ENCODE measurements around the gene PTPRK. TPM values are rescaled to one million over a fixed set of nuclear protein-coding genes. Genes with fewer than 3 reads are reported as not detected.
A peak's percentile ranks its signal among the peaks of the same experiment; 100 is the strongest.

The PTPRK gene
- total and polyA plus RNA-seq, 4 donors: 12.1 to 61.2 (median 29.1) TPM

GRCh38 chr6:127933852-127934840 lies 586.3 kb downstream of the PTPRK start (continued):
- TF ChIP-seq ZBTB33 (IDR thresholded peaks at IDR 0.05) (no peak), GABPA (IDR thresholded peaks at IDR 0.05 in 1 of 2, conservative IDR thresholded peaks at IDR 0.05 in 1 of 2) (no peak), TAF1 (conservative IDR thresholded peaks at IDR 0.05) (no peak), SP1 (IDR thresholded peaks at IDR 0.05) (no peak), EGR1 (IDR thresholded peaks at IDR 0.05; ENCODE audit: low read depth in 2 of 2) (no peak)

- no peaks in the 10 kb centered on the region for H3K36me3 ChIP-seq (ENCODE audit: control insufficient read depth in 4 of 4, insufficient read depth in 3 of 4, low read depth in 1 of 4, low read length in 3 of 4)
- WGBS: 78% methylated on average over 1 of the region's 1 CpG
- H3K9me3 ChIP-seq (ENCODE audit: control insufficient read depth in 4 of 4, low read length in 3 of 4): peaks cover 6 to 9% (median 7%) of the 10 kb centered on the region in 4 donors
- peak overlapping the region in 1 of 3 donors; percentile 31 for H3K4me3 ChIP-seq (ENCODE audit: low read depth in 1 of 3, low read length in 3 of 3)
- no peak for DNase-seq (ENCODE audit: low spot score)
- no peaks in the 10 kb centered on the region for H3K27me3 ChIP-seq (ENCODE audit: control insufficient read depth in 4 of 4, insufficient read depth in 4 of 4, low read length in 3 of 4)
- no peak for TF ChIP-seq TAF1 (conservative IDR thresholded peaks at IDR 0.05)
- no peak for TF ChIP-seq ATF3 (IDR thresholded peaks at IDR 0.05)
- TF ChIP-seq EGR1 (IDR thresholded peaks at IDR 0.05; ENCODE audit: low read depth in 2 of 2): no peak
- no peaks in the 10 kb centered on the region for H3K4me1 ChIP-seq (ENCODE audit: control insufficient read depth in 4 of 4, insufficient read depth in 4 of 4, low read length in 3 of 4)
- no peak overlapping the region for H3K9ac ChIP-seq (ENCODE audit: low read depth in 1 of 2, low read length in 2 of 2)
- H3K27ac ChIP-seq (ENCODE audit: low read depth in 1 of 2, low read length in 2 of 2): no peak overlapping the region
Observed at GRCh38 chr6:127933137-127933536, 587.3 kb downstream of the PTPRK start.

- Histone ChIP-seq H3K36me3 (ENCODE audit: control insufficient read depth in 4 of 4, insufficient read depth in 3 of 4, low read depth in 1 of 4, low read length in 3 of 4) (no peaks in the 10 kb centered on the region), H3K9ac (ENCODE audit: low read depth in 1 of 2, low read length in 2 of 2) (no peak overlapping the region), H3K4me3 (ENCODE audit: low read depth in 1 of 3, low read length in 3 of 3) (peak overlapping the region in 2 of 3 donors; percentile 12 to 31), H3K4me1 (ENCODE audit: control insufficient read depth in 4 of 4, insufficient read depth in 4 of 4, low read length in 3 of 4) (no peaks in the 10 kb centered on the region), H3K27me3 (ENCODE audit: control insufficient read depth in 4 of 4, insufficient read depth in 4 of 4, low read length in 3 of 4) (no peaks in the 10 kb centered on the region), H3K9me3 (ENCODE audit: control insufficient read depth in 4 of 4, low read length in 3 of 4) (peaks cover 6 to 9% (median 7%) of the 10 kb centered on the region in 4 donors), H3K27ac (ENCODE audit: low read depth in 1 of 2, low read length in 2 of 2) (no peak overlapping the region)
- no peak for DNase-seq (ENCODE audit: low spot score)
- 80% methylated on average over 5 of the region's 5 CpGs for WGBS
- TF ChIP-seq YY1 (IDR thresholded peaks at IDR 0.05) (no peak), REST (IDR thresholded peaks at IDR 0.05) (no peak), TAF1 (conservative IDR thresholded peaks at IDR 0.05) (no peak), RAD21 (IDR thresholded peaks at IDR 0.05) (no peak), FOXA1 (IDR thresholded peaks at IDR 0.05) (no peak), SP1 (IDR thresholded peaks at IDR 0.05) (no peak), ATF3 (IDR thresholded peaks at IDR 0.05) (no peak), GABPA (IDR thresholded peaks at IDR 0.05 in 1 of 2, conservative IDR thresholded peaks at IDR 0.05 in 1 of 2) (no peak), NR2F2 (IDR thresholded peaks at IDR 0.05) (no peak), EGR1 (IDR thresholded peaks at IDR 0.05; ENCODE audit: low read depth in 2 of 2) (no peak), JUND (IDR thresholded peaks at IDR 0.05) (no peak), HNF4A (conservative IDR thresholded peaks at IDR 0.05) (no peak), ZBTB33 (IDR thresholded peaks at IDR 0.05) (no peak), CTCF (IDR thresholded peaks at IDR 0.05; ENCODE audit: low read depth, low read length, missing input control) (no peak), HNF4G (IDR thresholded peaks at IDR 0.05) (no peak), FOXA2 (IDR thresholded peaks at IDR 0.05) (no peak)
Observed at GRCh38 chr6:127932708-127933107, 587.7 kb downstream of the PTPRK start.

Measured in liver (tissue), 9 donors.